ENCODE results near the gene GABBR2. TPM values are rescaled to one million over a fixed set of nuclear protein-coding genes. Genes with fewer than 3 reads are reported as not detected.
"Not testable (repeated sequence)": the region's sequence is repeated elsewhere in the genome, so short reads cannot be mapped to it uniquely, and the experiment has no call there.

The GABBR2 gene
- total and polyA plus RNA-seq, 9 of the 15 experiments (the other 6 are each of a cell fraction or from before 2014, with no cell fraction given) = 0.15 to 1.9 (median 0.32) TPM

DNA sequence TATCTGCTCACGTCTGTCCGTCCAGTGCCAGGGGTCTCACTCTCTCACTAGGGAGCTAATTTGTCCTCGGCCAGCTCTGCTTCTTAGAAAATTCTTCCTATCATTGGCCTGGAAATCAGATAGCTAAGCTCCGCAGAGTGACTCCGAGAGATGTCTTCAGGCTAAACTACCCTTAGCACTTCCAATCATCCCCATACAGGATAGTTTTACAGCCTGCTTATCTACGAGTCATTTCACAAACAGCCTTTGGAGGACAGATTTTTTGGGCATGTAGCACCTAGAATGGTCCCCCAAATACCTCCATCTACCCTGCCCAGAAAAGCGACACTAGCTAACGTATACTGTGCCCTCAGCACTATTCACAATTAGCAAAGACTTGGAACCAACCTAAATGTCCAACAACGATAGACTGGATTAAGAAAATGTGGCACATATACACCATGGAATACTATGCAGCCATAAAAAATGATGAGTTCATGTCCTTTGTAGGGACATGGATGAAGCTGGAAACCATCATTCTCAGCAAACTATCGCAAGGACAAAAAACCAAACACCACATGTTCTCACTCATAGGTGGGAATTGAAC, 123.8 kb downstream of the GABBR2 start:
- 33% methylated on average over 9 of the region's 10 CpGs for WGBS (ENCODE audit: insufficient coverage, low coverage, missing lambda C conversion rate)
- H3K4me2 ChIP-seq (ENCODE audit: insufficient read depth, low read length); H3K4me3 ChIP-seq; ATAC-seq; H3K9me3 ChIP-seq (replicated peaks; ENCODE audit: control insufficient read depth, insufficient read depth, low read depth, low read length); H3K9me1 ChIP-seq (ENCODE audit: control insufficient read depth, insufficient read depth, low read length); H3K4me1 ChIP-seq (replicated peaks in 1 of 2; ENCODE audit: control insufficient read depth in 2 of 2, insufficient read depth in 2 of 2, low read length in 2 of 2); H3K79me2 ChIP-seq (ENCODE audit: control insufficient read depth, insufficient read depth, low read length); BruUV-seq (replicated peaks); H2AFZ ChIP-seq (ENCODE audit: low read depth, low read length); in situ Hi-C loops (cut with MboI); CTCF ChIA-PET (ENCODE audit: low intra/inter-chr PET ratio); FAIRE-seq; H4K20me1 ChIP-seq (replicated peaks; ENCODE audit: control insufficient read depth, insufficient read depth, low read length); intact Hi-C loops (cut with micrococcal nuclease); H3K36me3 ChIP-seq (ENCODE audit: control insufficient read depth, insufficient read depth, low read length); H3K27ac ChIP-seq (ENCODE audit: extremely low read depth, low read depth, low read length); H3K9ac ChIP-seq (ENCODE audit: insufficient read depth in 1 of 2, low read depth in 2 of 2, low read length in 2 of 2): not testable (repeated sequence)
- TF ChIP-seq CBFA2T3 (IDR thresholded peaks at IDR 0.05) = peak; percentile 61
- peak; percentile 55 to 62; a peak in 2 of 4 replicates for TF ChIP-seq KDM1A (IDR thresholded peaks at IDR 0.05)
- TF ChIP-seq ZNF146 (CRISPR knock-in tag; IDR thresholded peaks at IDR 0.05; ENCODE audit: unreplicated experiment) = peak; percentile 27
- TF ChIP-seq DPF2 (IDR thresholded peaks at IDR 0.05) = 0 out of 2 replicates have a peak, but pooled peaks have one; percentile 20
- TF ChIP-seq SMARCA5 (IDR thresholded peaks at IDR 0.05) = 0 out of 2 replicates have a peak, but pooled peaks have one; percentile 26
- peak; percentile 30; the same call in 1 of the 2 replicates for TF ChIP-seq CBFA2T2 (conservative IDR thresholded peaks at IDR 0.05)
- peak; percentile 65; the same call in 1 of the 2 replicates for TF ChIP-seq BCOR (IDR thresholded peaks at IDR 0.05)
- TF ChIP-seq ARID1B (IDR thresholded peaks at IDR 0.05) = peak; percentile 52; the same call in 1 of the 2 replicates
- peaks cover 8 to 13% of the 10 kb centered on the region in 2 experiments; a peak in 3 of 5 replicates for H3K27me3 ChIP-seq (ENCODE audit: control insufficient read depth in 2 of 2, insufficient read depth in 2 of 2, low read length in 2 of 2)
- POLR2A ChIA-PET = interaction anchor here (0.7 to 2.6 kb wide), 4 partner anchors 9 to 343 kb away, joined by 3 to 6 read pairs (median 4); no protein-coding TSS in a partner anchor
- peak in 2 of 4 experiments; percentile 18 to 25 for DNase-seq (ENCODE audit: extremely low read depth in 1 of 4, low spot score in 3 of 4)

Measured in K562 (cell line).